GM13977 (cell line): ENCODE measurements around the gene FLYWCH2.

Source experiments
- DNase-seq: peaks from one replicate; pipeline ENCODE4 v3.0.0; 2012; ENCODE audit warnings: low spot score
- in situ Hi-C: fragments of 300-500 bp; cut with MboI; formaldehyde crosslinking; loops from one replicate; pipeline ENCODE4 v1.12.0; 2022; ENCODE audit warnings: low sequenced_read_pairs, low pct_unique_long_range_greater_than_20kb, mixed read lengths, inconsistent platforms; ENCODE audit not compliant: unreplicated experiment
- TF ChIP-seq, protein P1 (sequence below): IDR thresholded peaks from 2 replicates; pipeline ENCODE4 v1.5.1; 2012; ENCODE audit warnings: mild to moderate bottlenecking, control low read depth; ENCODE audit not compliant: insufficient read depth; ENCODE audit errors: extremely low read depth, missing control alignments

The FLYWCH2 gene

GRCh38 chr16:2881783-2882649, 999 bp upstream of the FLYWCH2 start:
- in situ Hi-C loops: no loop called here
- DNase-seq: no peak
- TF ChIP-seq, protein P1, sequence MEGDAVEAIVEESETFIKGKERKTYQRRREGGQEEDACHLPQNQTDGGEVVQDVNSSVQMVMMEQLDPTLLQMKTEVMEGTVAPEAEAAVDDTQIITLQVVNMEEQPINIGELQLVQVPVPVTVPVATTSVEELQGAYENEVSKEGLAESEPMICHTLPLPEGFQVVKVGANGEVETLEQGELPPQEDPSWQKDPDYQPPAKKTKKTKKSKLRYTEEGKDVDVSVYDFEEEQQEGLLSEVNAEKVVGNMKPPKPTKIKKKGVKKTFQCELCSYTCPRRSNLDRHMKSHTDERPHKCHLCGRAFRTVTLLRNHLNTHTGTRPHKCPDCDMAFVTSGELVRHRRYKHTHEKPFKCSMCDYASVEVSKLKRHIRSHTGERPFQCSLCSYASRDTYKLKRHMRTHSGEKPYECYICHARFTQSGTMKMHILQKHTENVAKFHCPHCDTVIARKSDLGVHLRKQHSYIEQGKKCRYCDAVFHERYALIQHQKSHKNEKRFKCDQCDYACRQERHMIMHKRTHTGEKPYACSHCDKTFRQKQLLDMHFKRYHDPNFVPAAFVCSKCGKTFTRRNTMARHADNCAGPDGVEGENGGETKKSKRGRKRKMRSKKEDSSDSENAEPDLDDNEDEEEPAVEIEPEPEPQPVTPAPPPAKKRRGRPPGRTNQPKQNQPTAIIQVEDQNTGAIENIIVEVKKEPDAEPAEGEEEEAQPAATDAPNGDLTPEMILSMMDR: no peak

- in situ Hi-C loops: no loop called here
- TF ChIP-seq, protein P1: no peak
- no peak for DNase-seq
Observed at GRCh38 chr16:2883458-2883908, 468 bp downstream of the FLYWCH2 start.

DNA sequence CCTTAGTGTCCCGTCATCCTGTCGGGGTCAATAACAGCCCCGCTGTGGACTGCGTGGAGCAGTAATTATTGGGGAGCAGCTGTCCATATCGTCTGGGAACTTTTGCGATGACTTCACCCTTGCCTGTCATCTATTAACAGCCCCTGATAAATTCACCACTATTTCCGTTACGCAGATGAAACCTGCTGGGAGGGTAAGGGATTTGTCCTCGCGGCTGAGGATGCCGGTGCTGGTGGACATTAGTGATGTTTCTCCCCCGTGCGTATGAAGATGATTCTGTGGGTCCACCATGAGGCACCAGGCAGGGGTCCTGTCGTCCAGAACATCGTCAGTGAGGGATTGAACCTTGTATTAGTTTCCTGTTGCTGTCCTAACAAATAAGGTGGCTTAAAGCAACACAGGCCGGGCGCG, 1.0 kb downstream of the FLYWCH2 start:
- TF ChIP-seq, protein P1: no peak
- in situ Hi-C loops: no loop called here
- DNase-seq: no peak

GRCh38 chr16:2894231-2894630, 11.2 kb downstream of the FLYWCH2 start:
- TF ChIP-seq, protein P1: no peak
- no peak for DNase-seq
- in situ Hi-C loops: no loop called here

GRCh38 chr16:2895813-2896212, 12.8 kb downstream of the FLYWCH2 start:
- in situ Hi-C loops: no loop called here
- DNase-seq: no peak
- TF ChIP-seq, protein P1: no peak

- TF ChIP-seq, protein P1: no peak
- in situ Hi-C loops: no loop called here
- no peak for DNase-seq
Observed at GRCh38 chr16:2896480-2897010, 13.5 kb downstream of the FLYWCH2 start.
